Amniotic stem cell (primary cell): ENCODE measurements around the gene TENM3.

Experiments used
- DNase-seq: peaks from one replicate; lab custom pipeline; 2025; lab: John Stamatoyannopoulos, UW

The TENM3 gene

DNA sequence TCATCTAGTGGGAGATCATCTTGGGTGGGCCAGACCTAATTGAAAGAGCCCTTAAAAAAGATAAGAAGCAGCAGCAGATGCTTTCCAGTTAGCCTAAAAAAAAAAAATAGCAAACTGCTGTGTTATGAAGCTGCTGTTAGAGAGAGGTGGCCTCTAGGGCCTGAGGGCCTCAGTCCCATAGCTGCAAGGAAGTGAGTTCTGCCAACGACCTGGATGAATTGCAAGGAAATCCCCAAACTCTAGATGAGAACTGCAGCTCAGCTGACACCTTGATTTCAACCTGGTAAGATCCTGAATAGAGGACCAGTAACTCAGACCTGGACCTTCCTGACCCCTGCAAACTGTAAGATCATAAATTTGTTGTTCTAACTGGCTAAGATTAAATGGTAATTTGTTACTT lies 275.2 kb downstream of the TENM3 start:
- no peak for DNase-seq

DNA sequence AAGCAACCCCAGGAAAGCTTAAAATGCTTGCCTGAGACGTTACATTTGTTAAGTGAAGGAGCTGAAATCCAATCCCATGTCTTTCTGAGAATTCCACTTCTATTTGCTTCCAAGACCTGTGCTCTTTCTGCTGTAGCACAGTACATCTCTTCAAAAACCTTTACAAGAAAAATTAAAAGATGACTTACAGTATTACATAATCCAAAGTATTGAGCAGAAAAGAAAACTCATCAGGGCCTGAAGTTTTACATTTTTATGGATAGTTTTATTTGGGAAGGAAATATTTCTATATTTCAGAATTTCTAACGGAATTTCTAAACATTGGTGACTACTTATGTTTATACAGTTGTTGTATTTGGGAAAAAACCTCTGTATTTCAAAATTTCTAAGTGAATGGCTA lies 276.3 kb downstream of the TENM3 start:
- no peak for DNase-seq

DNA sequence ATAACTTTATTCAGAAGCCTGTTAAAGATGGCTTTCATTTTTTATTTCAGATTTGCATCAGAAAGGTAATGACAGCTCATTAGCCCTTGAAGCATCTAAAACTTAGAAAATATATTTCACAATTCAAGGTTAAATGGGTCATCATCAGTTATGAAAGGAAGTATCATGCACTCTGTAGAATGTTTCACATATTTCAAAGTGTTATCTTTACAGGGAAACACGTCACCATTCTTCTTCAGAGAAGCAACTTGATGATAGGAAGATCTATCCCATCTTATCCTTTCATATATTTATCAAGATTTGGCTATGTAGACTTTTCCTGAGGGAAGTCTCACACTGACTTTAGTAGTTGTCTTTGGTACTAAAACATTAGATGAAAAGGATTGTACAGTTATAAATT lies 277.8 kb downstream of the TENM3 start:
- no peak for DNase-seq

DNA sequence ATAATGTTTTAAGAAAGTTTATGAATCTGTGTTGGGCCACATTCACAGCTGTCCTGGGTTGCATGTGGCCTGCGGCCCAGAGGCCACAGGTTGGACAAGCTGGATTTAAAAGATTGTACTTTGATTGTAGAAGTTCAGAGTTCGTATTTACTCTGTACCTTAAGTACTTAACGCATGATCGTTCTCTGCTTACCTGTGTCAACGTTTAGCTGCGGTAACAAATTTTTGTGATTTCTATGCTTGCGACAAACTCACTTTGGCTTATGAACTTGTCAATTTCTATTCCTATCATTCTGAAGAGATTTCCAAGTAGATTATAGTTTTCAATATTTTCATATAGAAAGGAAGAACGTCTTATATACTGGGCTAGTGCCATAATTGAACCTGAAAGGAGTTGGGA lies 285.6 kb downstream of the TENM3 start:
- DNase-seq, result no peak

DNA sequence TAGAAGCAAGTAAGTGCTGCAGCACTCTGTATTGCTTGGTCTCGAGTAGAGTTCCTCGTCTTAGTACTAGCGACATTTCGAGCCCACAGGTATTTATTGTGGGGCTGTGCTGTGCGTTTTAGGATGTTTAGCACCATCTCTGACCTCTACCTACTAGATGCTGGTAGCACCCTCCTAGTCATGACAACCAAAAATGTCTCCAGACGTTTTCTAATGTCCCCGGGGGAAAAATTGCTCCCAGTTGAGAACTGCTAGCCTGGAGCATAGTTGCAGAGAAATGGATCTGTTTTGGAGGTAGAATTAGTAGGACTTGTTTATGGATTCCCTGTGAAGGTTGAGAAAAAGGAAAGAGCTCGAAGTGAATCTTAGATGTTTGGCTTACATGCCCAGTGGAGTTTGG lies 287.2 kb downstream of the TENM3 start:
- DNase-seq, result no peak

DNA sequence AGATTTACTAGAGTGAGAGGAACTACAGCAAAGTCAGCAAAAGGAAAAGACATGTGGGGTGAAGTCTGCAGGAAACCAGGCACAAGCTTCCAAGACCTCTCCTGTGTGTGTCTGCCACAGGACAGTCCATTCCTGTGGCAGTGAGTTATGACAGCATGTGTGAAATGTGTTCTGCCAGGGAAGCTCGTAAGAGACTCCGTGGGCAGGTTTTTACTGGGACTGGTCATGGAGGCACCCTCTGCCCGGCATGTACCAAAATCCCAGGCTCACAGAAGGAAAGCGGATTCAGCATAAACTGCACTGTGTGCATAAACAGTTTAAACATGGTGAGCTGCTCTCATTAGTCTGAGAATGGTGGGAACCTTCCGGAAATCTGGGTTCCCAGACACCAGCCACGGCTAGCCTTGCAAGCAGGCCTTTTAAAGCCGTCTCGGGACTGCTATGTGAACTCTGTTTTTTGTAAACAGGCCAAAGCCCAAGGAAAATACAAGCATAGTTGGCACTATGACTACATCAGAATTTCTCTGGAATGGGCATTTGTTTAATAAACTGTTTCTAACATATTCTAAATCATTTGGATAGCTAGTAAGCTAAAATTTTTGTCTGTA lies 288.5 kb downstream of the TENM3 start:
- no peak for DNase-seq

DNA sequence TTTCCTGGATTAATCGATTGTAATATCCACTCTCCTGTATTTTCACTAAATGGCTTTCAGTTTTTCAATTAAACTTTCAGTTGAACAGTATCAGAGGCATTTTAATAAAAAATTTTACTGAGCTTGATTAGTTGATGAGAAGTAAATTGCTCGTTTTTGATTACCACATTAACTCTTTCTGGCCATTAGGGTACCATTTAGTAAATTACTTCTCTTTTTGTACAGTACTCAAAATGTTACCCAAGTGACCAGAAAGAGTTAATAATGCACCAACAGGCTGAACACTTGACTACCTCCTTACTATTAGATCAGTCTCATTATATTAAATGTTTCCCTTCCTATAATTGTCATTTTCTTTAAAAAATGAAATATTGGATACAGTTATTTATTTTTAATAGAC lies 289.2 kb downstream of the TENM3 start:
- no peak for DNase-seq

DNA sequence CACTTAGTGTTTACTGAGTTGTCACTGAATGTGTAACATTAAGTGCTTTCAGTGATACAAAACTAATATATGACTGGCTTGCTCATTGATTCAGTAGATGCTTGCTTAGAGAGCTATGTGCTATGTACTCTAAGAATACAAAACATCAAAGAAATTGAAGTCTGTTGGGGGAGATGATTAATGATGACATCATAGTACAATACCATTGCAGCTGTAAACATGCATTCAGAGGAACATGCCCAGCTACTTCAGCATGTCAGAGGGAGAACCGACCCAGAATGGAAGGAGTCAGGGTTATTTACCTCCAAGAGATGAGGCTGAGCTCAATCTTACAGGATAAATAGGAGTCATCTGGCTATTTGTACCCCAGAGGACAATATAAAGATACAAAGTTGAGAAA lies 290.8 kb downstream of the TENM3 start:
- no peak for DNase-seq

DNA sequence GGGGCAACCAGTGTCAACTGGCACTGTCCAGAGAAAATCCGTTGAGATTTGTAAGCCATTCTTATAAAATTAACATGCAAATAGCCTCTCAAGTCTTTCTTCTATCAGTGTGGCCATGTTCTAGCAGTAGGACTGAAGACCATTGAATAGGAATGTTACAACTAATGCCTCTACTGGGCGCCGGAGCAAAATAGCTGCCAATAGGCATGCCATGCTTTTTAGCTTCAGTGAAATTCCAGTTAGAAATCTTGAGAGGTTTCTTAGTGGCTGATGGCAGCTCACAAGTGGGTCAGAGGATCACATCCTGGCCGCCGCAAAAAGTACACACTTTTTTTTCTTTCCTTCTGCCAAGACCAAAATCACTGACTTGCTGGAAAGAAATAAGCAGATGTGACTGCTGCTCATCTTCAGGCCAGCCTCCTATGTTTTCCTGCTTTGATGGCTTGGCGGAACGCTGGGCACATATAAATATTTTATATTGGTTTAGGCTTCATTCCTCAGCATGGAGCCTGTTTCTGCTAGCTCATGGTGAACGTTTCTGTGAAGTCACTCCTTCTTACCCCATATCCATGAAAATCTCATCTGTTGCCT lies 293.1 kb downstream of the TENM3 start:
- DNase-seq, result no peak

DNA sequence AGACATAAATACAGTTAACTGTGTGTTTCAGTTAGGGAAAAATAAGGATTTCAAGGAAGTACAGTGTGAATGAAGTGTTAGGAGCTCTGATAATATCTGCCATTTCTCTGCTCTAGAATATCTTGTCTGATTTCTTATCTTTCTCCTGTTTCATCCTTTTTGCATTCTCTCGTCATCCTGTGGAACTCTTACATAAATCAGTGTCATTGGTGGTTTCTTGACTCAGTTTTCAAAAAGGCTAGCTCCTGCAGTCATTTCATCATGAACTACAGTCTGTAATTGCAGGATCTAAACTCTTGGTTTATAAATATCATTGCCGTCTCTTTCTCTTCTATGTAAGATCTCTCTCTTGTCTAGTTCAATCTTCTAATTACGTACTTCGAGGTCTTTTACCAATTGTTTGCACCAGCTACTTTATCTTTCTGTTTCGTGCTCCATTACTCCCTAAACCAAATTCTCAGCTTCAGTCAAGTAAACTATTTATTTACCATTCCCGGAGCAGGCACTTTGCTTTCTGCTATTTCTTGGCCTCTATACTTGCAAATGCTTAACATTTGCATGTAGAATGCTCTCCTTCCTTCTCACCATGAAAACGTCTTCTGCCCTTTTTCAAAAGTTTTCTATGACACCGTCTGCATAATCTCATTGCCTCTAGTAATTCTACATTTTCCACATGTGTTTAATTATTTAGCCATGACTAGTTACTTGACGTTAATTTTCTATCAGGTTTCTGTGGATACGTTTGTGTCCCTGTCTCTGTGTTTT lies 294.0 kb downstream of the TENM3 start:
- DNase-seq, result no peak

DNA sequence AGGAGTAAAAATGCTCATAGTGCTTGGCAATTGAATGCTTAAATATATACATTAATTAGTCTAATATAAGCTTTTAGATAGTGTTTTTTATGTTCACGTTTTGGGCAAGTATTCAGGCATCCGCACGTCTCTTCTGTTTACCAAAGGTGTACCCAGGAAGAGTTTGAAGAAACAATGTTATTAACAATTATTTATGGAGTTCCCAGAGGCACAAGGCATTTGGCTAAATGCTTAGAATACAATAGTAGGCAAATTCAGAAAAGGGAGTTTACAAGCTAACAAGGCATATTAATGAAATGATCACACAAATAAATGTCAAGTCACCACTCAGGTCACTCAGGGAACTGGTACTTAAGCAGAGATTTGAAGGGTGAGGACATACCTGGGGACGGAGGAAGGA lies 294.8 kb downstream of the TENM3 start:
- DNase-seq, result no peak

DNA sequence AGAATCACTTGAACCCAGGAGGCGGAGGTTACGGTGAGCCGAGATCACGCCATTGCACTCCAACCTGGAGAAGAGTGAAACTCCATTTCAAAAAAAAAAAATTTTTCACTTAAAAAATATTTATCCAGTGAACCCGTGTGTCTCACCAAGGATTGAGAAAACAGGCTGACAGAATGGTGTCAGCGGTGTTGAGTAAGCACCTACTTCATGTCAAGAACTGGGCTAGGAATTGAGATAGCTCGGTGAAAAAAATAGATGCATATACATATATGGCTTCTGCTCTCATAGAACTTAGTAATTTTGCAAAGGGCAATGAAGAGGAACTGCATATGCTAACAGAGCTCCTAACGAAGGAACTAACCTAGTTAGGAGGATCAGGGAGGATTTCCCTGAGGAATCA lies 297.3 kb downstream of the TENM3 start:
- DNase-seq, result no peak

DNA sequence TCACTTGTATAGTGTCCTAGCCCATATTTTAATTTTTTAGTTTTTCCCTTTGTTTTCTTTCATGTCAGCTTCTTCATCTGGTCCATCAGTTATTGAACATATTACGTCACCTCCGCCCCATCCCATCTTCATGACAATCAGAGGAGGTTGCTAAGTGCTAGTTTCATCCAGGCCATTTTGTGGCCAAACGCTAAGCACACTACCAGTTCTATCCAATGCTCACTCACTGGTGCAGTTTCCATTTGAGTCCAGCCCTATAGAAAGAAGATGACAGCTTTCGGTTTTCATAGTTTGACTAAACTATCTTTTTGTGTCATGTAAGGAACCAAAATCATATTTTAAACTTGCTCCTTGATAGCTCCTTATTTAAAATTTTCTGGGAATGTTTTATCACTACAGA lies 304.2 kb downstream of the TENM3 start:
- DNase-seq, result no peak

DNA sequence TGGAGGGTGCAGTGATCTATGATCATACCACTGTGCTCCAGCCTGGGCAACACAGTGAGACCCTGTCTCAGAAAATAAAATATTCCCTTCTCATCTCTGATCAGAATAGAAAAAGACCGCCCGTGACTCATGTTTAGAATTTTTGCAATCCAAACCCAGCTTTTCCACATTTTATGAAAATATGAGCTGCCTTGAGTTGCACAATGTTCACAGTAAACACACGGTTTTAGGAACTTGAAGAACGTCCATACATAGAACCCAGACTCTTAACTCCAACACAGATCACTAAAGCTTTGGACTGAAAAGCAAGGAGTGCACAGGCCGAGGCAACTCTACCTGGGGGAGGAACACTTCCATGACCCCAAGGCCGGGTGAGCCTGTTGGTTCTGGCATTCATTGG lies 305.0 kb downstream of the TENM3 start:
- no peak for DNase-seq

DNA sequence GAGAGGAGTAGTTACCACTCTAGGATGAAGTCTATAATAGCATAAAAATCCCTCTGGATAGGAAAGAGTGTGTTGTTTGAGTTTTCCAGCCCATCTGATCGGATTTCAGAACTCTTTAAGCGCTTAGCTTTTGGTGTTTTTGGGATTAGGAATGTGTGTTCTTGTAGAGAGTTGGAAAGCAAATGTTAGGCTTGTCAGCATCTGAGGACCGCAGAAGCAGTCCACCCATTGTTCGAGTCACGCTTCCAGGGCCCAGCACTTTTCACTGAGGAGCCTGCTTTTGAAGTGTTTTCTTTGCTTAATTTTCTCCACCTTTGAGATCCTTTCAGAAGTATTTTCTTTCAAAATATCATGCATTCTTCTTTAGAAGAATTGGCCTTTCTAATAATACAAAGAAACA lies 306.2 kb downstream of the TENM3 start:
- no peak for DNase-seq

DNA sequence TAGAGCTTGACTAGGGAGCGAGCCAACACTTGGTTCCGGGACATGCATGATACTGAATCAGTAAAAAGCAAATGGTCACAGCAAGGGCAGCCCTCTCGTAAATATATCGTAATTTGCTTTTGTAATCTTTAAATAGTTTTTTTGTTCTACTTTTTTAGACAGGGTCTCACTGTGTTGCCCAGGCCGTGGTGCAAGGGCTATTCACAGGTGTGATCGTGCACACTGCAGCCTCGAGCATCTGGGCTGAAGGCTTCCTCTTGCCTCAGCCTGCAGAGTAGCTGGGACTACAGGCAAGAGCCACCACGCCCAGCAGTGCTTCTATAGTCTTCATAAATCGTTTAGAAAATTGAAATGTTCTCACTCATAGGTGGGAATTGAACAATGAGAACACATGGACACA lies 309.7 kb downstream of the TENM3 start:
- no peak for DNase-seq

DNA sequence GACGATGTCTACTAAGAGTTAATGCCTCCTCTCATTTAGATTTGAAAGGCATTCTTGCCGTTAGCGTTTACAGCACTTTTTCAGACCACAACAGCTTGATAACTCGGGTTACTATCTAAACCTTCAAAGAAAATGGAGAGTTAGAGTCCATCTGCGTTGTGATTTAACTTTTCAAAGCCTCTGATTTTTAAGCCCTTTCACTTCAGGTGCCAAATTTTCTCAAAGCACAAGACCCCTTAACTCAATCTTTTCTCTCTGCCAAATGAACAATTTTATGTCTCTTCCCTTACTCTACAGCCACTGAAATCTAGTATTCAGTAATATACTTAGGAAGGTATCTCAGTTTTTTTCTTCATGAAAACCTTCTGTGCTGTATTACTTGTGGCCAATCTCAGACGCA lies 310.5 kb downstream of the TENM3 start:
- DNase-seq, result no peak

DNA sequence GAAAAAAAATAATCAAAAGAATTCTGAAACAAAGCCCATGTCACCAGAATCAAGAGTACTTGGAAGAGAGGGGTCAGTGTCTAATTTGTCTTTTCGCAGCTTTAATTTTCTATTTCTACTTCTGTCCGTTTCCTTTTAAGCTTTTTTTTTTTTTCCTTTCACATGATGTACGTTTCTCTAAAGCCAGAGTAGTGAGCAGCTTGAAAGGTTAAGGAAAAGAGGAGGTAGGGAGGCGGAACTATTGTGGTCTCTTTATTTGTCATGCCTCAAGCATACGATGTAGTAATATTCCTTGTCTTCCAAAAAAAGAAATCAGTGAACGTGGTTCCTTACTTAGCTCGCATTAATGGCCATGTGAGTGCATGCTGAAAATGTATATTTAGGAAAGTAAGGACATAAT lies 311.5 kb downstream of the TENM3 start:
- DNase-seq, result no peak

DNA sequence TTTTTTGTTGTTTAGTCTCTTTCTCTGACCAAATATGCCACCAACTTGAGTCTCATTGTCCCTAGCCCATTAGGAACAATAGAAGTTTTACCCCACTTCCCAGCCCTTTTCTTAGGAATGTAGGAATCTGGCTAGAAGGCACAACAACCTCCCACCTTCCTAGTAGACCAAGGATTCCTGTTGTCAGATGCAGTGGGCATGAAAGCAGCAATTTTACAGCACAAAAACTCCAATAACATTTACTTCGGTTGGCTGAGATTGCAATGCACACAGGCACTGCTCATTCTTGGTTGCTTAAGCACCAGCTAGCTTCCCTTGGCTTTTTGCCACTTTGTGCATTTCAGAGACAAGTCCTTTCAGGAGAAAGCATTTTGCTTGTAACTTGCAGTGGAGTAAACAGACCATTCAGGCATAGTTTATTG lies 312.8 kb downstream of the TENM3 start:
- peak; percentile 76 for DNase-seq

DNA sequence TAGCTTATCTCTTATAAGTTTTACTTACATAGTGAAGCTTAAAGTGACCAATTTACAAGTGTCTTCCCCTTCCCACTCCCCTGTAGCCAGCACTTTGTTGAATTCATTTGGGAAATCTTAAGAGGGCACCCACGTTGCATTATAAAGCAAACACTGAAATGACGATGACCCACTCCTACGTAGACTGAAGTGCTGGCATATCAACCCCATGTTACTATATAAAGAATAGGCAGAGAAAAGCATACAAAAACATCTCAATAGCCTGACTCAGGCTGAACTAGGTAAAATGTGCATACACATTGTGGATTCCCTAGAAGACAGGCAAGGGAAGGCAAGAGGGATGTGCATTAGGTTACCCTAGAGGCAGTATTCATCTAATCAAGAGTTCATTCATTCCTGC lies 313.4 kb downstream of the TENM3 start:
- DNase-seq, result no peak

DNA sequence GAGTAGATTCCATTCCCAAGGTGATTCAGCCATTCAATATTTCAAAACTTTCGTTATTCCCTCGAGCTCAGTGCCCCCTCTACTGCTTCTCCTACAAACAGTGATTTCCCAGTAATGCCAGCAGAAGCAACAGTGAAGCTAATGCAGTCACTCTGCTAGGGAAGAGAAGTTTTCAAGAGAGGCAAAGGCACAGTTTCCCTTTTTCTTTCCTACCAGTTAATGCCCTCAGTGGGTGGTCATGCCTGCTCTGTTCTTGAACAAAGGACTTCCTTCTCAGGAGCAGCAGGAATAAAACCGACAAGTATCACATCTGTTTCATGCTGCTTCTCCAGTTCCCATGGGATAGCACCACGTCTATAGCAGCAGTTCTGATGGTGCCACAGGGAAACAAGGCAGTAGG lies 317.2 kb downstream of the TENM3 start:
- no peak for DNase-seq

DNA sequence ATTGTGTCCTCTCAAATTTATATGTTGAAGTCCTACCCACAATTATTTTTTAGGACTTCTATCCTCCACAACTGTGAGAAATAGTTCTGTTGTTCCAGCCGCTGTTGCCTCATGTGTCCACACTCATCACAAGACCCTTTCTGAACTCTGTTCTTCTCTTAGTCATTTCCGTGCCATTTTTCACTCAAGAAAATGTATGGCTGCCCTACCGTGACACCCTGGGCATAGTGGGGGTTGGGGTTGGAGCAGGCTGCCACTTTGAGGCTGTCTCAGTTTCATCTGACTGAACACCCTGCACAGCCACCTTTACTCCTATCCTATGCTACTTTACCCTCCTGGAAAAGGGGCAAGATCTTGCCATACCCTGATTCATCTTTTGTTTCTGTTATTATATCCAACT lies 319.1 kb downstream of the TENM3 start:
- DNase-seq, result no peak

DNA sequence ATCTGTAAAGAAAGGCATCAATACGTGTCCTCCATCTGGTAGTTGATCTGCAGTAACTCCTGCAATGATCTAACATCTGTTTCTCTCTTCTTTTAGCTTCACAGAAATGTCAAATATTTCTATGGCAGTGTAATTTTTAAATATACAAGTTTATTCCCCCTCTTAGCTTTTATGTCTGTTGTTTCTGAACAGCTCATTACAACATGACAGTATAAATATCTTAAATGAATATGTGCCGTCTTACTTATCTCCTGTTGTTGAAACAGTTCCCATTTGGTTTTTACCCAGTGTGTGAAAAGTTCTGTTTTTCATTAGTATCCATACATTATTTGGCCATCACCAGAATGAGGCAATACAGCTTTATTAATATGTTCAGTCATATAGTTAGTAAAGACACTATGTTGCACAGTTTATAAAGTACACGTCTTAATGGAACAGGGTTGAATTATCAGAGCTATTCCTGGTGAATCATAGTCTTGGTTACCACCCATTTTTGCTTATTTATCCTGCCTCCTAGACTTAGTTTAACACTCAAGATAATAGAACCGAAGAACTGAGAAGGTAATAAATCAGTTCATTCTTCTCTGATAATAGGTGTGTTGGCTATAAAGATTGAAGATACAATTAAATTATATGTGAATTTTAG lies 321.6 kb downstream of the TENM3 start:
- DNase-seq, result no peak
